Panc1 (cell line): ENCODE results near the gene CREB5. TPM values are rescaled to one million over a fixed set of nuclear protein-coding genes. Genes with fewer than 3 reads are reported as not detected.

ENCODE experiments used
- ATAC-seq: fragments of 200-7000 bp; cut with Tn5 transposase; 2 replicates; pipeline ENCODE4 v1.9.1; 2020; ENCODE audit warnings: mild to moderate bottlenecking, moderate library complexity
- BruUV-seq: library from RNA; stranded (reverse); fragments of 400-500 nt; replicated peaks from 2 replicates; lab custom pipeline; 2021; lab: Mats Ljungman, UMichigan
- CTCF ChIA-PET: fragments of 300-600 bp; sonication (Branson Sonifier 250); formaldehyde crosslinking; loops from one replicate; lab custom pipeline; 2022; ENCODE audit warnings: antibody characterized with exemption; lab: Charles Lee
- POLR2A ChIA-PET: fragments of 300-600 bp; sonication (Branson Sonifier 250); formaldehyde crosslinking; loops from one replicate; lab custom pipeline; 2022; ENCODE audit warnings: antibody characterized with exemption; lab: Charles Lee
- DNase-seq: peaks from one replicate; pipeline ENCODE4 v3.0.0-alpha.2; 2010; ENCODE audit warnings: low read depth, low spot score
- H3K27ac ChIP-seq: 2 replicates; pipeline ENCODE4 v1.5.1; 2011; ENCODE audit warnings: mild to moderate bottlenecking, low read length, inconsistent platforms
- H3K27me3 ChIP-seq: fragments of 200-500 bp; sonication (Bioruptor generic); 2 replicates; pipeline ENCODE4 v1.6.0; 2014; ENCODE audit warnings: low read length, inconsistent platforms; ENCODE audit not compliant: control insufficient read depth, insufficient read depth
- H3K36me3 ChIP-seq: fragments of 200-500 bp; sonication (Bioruptor generic); 2 replicates; pipeline ENCODE4 v1.5.1; 2014; ENCODE audit warnings: inconsistent platforms, mild to moderate bottlenecking, low read length, moderate library complexity; ENCODE audit not compliant: control insufficient read depth, insufficient read depth
- H3K4me1 ChIP-seq: 2 replicates; pipeline ENCODE4 v1.5.1; 2011; ENCODE audit warnings: inconsistent platforms, mild to moderate bottlenecking, low read length, moderate library complexity; ENCODE audit not compliant: control insufficient read depth, insufficient read depth
- H3K4me3 ChIP-seq, 2 experiments: 2 replicates each; pipeline ENCODE4 v1.5.1; 2011 to 2012; ENCODE audit warnings: low read depth in 2 of 2, low read length in 2 of 2, mild to moderate bottlenecking in 2 of 2, inconsistent platforms in 1 of 2, moderate library complexity in 1 of 2
- H3K9me3 ChIP-seq: fragments of 200-500 bp; sonication (Bioruptor generic); 2 replicates; pipeline ENCODE4 v1.5.1; 2014; ENCODE audit warnings: low read depth, mild to moderate bottlenecking, inconsistent platforms, low read length, moderate library complexity; ENCODE audit not compliant: control insufficient read depth, insufficient read depth
- POLR2AphosphoS5 ChIP-seq: IDR thresholded peaks from 2 replicates; pipeline ENCODE4 v1.6.1; 2012; ENCODE audit warnings: mild to moderate bottlenecking, low read depth, low read length, moderate library complexity
- SIN3A ChIP-seq: IDR thresholded peaks from 2 replicates; pipeline ENCODE4 v1.6.1; 2012; ENCODE audit warnings: low read depth, mild to moderate bottlenecking, low read length, moderate library complexity, borderline replicate concordance; ENCODE audit not compliant: insufficient read depth
- TCF7L2 ChIP-seq: IDR thresholded peaks from 2 replicates; pipeline ENCODE4 v1.6.1; 2011; ENCODE audit warnings: mild to moderate bottlenecking, low read depth, low read length, inconsistent platforms
- in situ Hi-C: cut with HindIII; loops from 2 replicates; pipeline ENCODE4 v1.10.0; 2016; ENCODE audit warnings: low sequenced_read_pairs, low pct_unique_long_range_greater_than_20kb
- intact Hi-C: fragments of 100-400 bp; cut with micrococcal nuclease; formaldehyde crosslinking; loops from one replicate; pipeline ENCODE4 v1.10.0; 2022; ENCODE audit not compliant: unreplicated experiment
- total RNA-seq: library from RNA; stranded (reverse); gene quantifications from one replicate; pipeline ENCODE4 v1.2.1, GENCODE V29; 2021; ENCODE audit not compliant: unreplicated experiment
- TF ChIP-seq, protein P1 (sequence below), 2 experiments: IDR thresholded peaks; 2 replicates each; pipeline ENCODE4 v1.6.1; 2011 to 2012; ENCODE audit warnings: low read depth in 2 of 2, control low read depth in 1 of 2, low read length in 1 of 2, mild to moderate bottlenecking in 1 of 2, moderate library complexity in 1 of 2; ENCODE audit not compliant: insufficient read depth in 1 of 2
- TF ChIP-seq, protein P2 (sequence below): fragments of 450-650 bp; IDR thresholded peaks from 2 replicates; pipeline ENCODE4 v1.5.1; 2017; ENCODE audit warnings: mild to moderate bottlenecking

Gene CREB5
- total RNA-seq, 1 experiment from 2014 or later: 3.1 TPM

DNA sequence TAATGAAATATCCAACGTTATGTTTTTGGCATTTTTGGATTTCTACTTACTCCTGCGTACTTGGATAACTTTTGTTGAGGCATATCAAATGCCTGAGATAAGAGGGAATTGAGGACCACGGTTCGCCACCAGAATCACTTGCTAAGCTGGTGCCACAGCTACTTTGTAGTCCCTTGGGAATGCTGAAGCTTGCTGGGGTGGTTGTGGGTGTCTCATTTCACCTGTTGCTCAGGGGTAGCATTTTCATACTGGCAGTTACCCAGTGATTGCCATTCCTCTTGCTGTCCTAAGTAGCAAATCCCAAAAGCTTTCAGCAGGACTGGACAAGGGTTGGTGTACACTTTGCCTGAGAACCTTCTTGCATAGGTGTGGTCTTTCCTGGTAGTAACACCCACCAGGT lies 75.2 kb downstream of the CREB5 start:
- Histone ChIP-seq H3K4me1 (no peaks in the 10 kb centered on the region; the same call in 1 of the 2 replicates), H3K27ac (no peak overlapping the region), H3K9me3 (no peaks in the 10 kb centered on the region), H3K27me3 (no peaks in the 10 kb centered on the region), H3K4me3 (no peak overlapping the region), H3K36me3 (no peaks in the 10 kb centered on the region)
- ChIA-PET CTCF (no interaction called here), POLR2A (no interaction called here)
- in situ Hi-C loops (no loop called here), intact Hi-C loops (no loop called here)
- TF ChIP-seq, protein P1, sequence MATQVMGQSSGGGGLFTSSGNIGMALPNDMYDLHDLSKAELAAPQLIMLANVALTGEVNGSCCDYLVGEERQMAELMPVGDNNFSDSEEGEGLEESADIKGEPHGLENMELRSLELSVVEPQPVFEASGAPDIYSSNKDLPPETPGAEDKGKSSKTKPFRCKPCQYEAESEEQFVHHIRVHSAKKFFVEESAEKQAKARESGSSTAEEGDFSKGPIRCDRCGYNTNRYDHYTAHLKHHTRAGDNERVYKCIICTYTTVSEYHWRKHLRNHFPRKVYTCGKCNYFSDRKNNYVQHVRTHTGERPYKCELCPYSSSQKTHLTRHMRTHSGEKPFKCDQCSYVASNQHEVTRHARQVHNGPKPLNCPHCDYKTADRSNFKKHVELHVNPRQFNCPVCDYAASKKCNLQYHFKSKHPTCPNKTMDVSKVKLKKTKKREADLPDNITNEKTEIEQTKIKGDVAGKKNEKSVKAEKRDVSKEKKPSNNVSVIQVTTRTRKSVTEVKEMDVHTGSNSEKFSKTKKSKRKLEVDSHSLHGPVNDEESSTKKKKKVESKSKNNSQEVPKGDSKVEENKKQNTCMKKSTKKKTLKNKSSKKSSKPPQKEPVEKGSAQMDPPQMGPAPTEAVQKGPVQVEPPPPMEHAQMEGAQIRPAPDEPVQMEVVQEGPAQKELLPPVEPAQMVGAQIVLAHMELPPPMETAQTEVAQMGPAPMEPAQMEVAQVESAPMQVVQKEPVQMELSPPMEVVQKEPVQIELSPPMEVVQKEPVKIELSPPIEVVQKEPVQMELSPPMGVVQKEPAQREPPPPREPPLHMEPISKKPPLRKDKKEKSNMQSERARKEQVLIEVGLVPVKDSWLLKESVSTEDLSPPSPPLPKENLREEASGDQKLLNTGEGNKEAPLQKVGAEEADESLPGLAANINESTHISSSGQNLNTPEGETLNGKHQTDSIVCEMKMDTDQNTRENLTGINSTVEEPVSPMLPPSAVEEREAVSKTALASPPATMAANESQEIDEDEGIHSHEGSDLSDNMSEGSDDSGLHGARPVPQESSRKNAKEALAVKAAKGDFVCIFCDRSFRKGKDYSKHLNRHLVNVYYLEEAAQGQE (IDR thresholded peaks at IDR 0.05; ENCODE audit: insufficient read depth in 1 of 2, low read depth in 2 of 2, low read length in 1 of 2): no peak
- TF ChIP-seq TCF7L2: no peak
- TF ChIP-seq SIN3A: no peak
- TF ChIP-seq POLR2AphosphoS5: no peak
- DNase-seq (no peak), ATAC-seq (no peak)
- BruUV-seq: no TSS peak

DNA sequence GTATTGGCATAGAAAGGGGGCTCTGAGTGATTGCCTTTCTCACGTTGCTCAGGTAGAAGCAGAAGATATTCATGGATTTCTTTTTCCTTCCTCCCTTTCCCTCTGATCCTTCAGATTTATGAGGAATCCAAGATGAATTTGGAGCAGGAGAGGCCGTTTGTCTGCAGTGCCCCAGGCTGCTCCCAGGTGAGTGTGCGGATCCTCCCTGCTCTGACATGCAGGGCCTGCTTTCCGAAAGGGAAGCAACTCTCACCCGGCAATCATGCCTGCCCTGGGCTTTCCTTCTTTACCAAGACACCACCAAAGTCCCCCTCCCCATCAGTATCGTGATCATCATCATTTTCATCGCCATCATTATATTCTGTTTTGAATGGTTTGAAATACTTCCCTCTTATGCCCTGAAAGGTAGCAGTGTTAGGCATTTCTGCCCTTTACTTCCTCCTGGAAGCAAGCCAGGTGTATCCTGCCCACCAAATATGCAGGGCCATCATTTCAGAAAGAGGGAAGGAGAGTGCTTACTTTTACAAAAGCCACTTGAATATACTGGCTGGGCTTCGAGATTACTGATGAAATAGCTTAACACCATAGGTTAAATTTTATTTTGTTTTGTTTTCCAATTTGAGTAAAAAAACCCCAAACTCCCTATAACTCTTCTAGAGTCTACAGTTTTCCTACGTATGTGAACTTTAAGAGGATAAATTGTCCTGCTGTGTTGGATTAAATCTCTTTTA lies 75.9 kb downstream of the CREB5 start:
- intact Hi-C loops: no loop called here

More for the DNA sequence above, 75.9 kb downstream of the CREB5 start:
- BruUV-seq: no TSS peak
- DNase-seq: no peak
- Histone ChIP-seq H3K36me3 (no peaks in the 10 kb centered on the region), H3K27me3 (no peaks in the 10 kb centered on the region), H3K9me3 (no peaks in the 10 kb centered on the region), H3K27ac (no peak overlapping the region), H3K4me3 (no peak overlapping the region), H3K4me1 (no peaks in the 10 kb centered on the region; the same call in 1 of the 2 replicates)
- ChIA-PET CTCF (no interaction called here), POLR2A (no interaction called here)
- no peak for ATAC-seq
- in situ Hi-C loops: no loop called here
- TF ChIP-seq, protein P2, sequence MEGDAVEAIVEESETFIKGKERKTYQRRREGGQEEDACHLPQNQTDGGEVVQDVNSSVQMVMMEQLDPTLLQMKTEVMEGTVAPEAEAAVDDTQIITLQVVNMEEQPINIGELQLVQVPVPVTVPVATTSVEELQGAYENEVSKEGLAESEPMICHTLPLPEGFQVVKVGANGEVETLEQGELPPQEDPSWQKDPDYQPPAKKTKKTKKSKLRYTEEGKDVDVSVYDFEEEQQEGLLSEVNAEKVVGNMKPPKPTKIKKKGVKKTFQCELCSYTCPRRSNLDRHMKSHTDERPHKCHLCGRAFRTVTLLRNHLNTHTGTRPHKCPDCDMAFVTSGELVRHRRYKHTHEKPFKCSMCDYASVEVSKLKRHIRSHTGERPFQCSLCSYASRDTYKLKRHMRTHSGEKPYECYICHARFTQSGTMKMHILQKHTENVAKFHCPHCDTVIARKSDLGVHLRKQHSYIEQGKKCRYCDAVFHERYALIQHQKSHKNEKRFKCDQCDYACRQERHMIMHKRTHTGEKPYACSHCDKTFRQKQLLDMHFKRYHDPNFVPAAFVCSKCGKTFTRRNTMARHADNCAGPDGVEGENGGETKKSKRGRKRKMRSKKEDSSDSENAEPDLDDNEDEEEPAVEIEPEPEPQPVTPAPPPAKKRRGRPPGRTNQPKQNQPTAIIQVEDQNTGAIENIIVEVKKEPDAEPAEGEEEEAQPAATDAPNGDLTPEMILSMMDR: no peak
- TF ChIP-seq POLR2AphosphoS5: no peak
- TF ChIP-seq, protein P1 (IDR thresholded peaks at IDR 0.05; ENCODE audit: insufficient read depth in 1 of 2, low read depth in 2 of 2, low read length in 1 of 2): no peak
- TF ChIP-seq SIN3A: no peak
- no peak for TF ChIP-seq TCF7L2
